K562 (cell line): Measurements from ENCODE around the gene NDUFS3. TPM values are rescaled to one million over a fixed set of nuclear protein-coding genes. Genes with fewer than 3 reads are reported as not detected.
"Not testable (repeated sequence)": the region's sequence is repeated elsewhere in the genome, so short reads cannot be mapped to it uniquely, and the experiment has no call there.

ENCODE experiments used
- ATAC-seq: fragments of 200-7000 bp; cut with Tn5 transposase; 3 replicates; pipeline ENCODE4 v1.9.1; 2020; ENCODE audit warnings: moderate library complexity
- BruUV-seq: library from RNA; stranded (reverse); fragments of 400-500 nt; replicated peaks from 2 replicates; lab custom pipeline; 2021; lab: Mats Ljungman, UMichigan
- CTCF ChIA-PET: fragments of 300-600 bp; formaldehyde crosslinking; extraction: SDS; loops from one replicate; lab custom pipeline; 2021; ENCODE audit warnings: low intra/inter-chr PET ratio; lab: Yijun Ruan, JAX
- POLR2A ChIA-PET: fragments of 300-600, 350-650 bp; sonication (Branson Sonifier 250); formaldehyde crosslinking; extraction: SDS; loops from one replicate; lab custom pipeline; 2021; ENCODE audit warnings: antibody characterized with exemption, inconsistent platforms; lab: Yijun Ruan, JAX
- DNase-seq, 4 experiments: peaks; one replicate each; pipeline versions ENCODE4 v3.0.0 to v3.0.0-alpha.2; 2011 to 2018; ENCODE audit warnings: low spot score in 3 of 4, mixed read lengths in 3 of 4; ENCODE audit errors: extremely low read depth in 1 of 4
- FAIRE-seq: peaks from 2 replicates; lab custom pipeline; 2011; peaks lifted over from hg19 to GRCh38; lab: Jason Lieb, UNC
- H2AFZ ChIP-seq: 2 replicates; pipeline ENCODE4 v1.6.0; 2011; ENCODE audit warnings: low read depth, low read length, control low read depth, inconsistent platforms
- H3K27ac ChIP-seq: fragments of 200-600 bp; 3 replicates; pipeline ENCODE4 v1.8.0; 2011; ENCODE audit warnings: low read depth, mild to moderate bottlenecking, control low read depth, inconsistent platforms, low read length, moderate library complexity, mixed read lengths; ENCODE audit errors: extremely low read depth
- H3K27me3 ChIP-seq, 2 experiments: fragments of 300-600 bp in 1 of 2; 2 replicates in 1 of 2; 3 replicates in 1 of 2; pipeline versions ENCODE4 v1.6.0 to v1.8.0; 2011; ENCODE audit warnings: inconsistent platforms in 2 of 2, low read length in 2 of 2, mild to moderate bottlenecking in 1 of 2, mixed read lengths in 1 of 2, moderate library complexity in 1 of 2; ENCODE audit not compliant: control insufficient read depth in 2 of 2, insufficient read depth in 2 of 2
- H3K36me3 ChIP-seq: fragments of 300-600 bp; 3 replicates; pipeline ENCODE4 v1.8.0; 2011; ENCODE audit warnings: mild to moderate bottlenecking, low read length, inconsistent platforms; ENCODE audit not compliant: control insufficient read depth, insufficient read depth
- H3K4me1 ChIP-seq, 2 experiments: fragments of 200-600 bp in 1 of 2; replicated peaks in 1 of 2; 2 replicates in 1 of 2; 3 replicates in 1 of 2; pipeline versions ENCODE4 v1.5.1 to v1.8.0; 2011; ENCODE audit warnings: inconsistent platforms in 2 of 2, low read length in 2 of 2, mild to moderate bottlenecking in 1 of 2, mixed read lengths in 1 of 2, moderate library complexity in 1 of 2; ENCODE audit not compliant: control insufficient read depth in 2 of 2, insufficient read depth in 2 of 2
- H3K4me2 ChIP-seq: 2 replicates; pipeline ENCODE4 v1.6.1; 2011; ENCODE audit warnings: low read length, control low read depth, inconsistent platforms, mixed read lengths; ENCODE audit not compliant: insufficient read depth
- H3K4me3 ChIP-seq: fragments of 200-600 bp; sonication (generic), shearing (Covaris generic); 2 replicates; pipeline ENCODE4 v1.5.1; 2016; ENCODE audit warnings: control low read depth, inconsistent platforms
- H3K79me2 ChIP-seq: fragments of 200-600 bp; 3 replicates; pipeline ENCODE4 v1.8.0; 2011; ENCODE audit warnings: low read length, inconsistent platforms; ENCODE audit not compliant: control insufficient read depth, insufficient read depth
- H3K9ac ChIP-seq, 2 experiments: 2 replicates each; pipeline versions ENCODE4 v1.6.0 to v1.6.1; 2011; ENCODE audit warnings: low read depth in 2 of 2, low read length in 2 of 2, control low read depth in 1 of 2, inconsistent platforms in 1 of 2, mild to moderate bottlenecking in 1 of 2, mixed read lengths in 1 of 2; ENCODE audit not compliant: insufficient read depth in 1 of 2
- H3K9me1 ChIP-seq: one replicate; pipeline ENCODE4 v1.6.0; 2011; ENCODE audit warnings: inconsistent platforms, mild to moderate bottlenecking, low read length, moderate library complexity; ENCODE audit not compliant: control insufficient read depth, insufficient read depth
- H3K9me3 ChIP-seq: replicated peaks from 2 replicates; pipeline ENCODE4 v1.5.1; 2011; ENCODE audit warnings: low read depth, low read length, inconsistent platforms; ENCODE audit not compliant: control insufficient read depth, insufficient read depth
- H4K20me1 ChIP-seq: replicated peaks from 2 replicates; pipeline ENCODE4 v1.6.1; 2011; ENCODE audit warnings: low read length, inconsistent platforms, mixed read lengths; ENCODE audit not compliant: control insufficient read depth, insufficient read depth
- MAFG ChIP-seq: fragments of 450-650 bp; conservative IDR thresholded peaks from 2 replicates; pipeline ENCODE4 v1.6.1; 2016; ENCODE audit warnings: missing genetic modification characterization, missing compliant biosample characterization
- MAZ ChIP-seq, 2 experiments: fragments of 450-650 bp in 1 of 2; sonication (generic) in 1 of 2; formaldehyde crosslinking; IDR thresholded peaks in 1 of 2; conservative IDR thresholded peaks in 1 of 2; 2 replicates each; pipeline versions ENCODE4 v1.4.0 to v1.5.0; 2020; ENCODE audit warnings: mild to moderate bottlenecking in 1 of 2, missing genetic modification reagents in 1 of 2
- NR2F6 ChIP-seq: fragments of 450-650 bp; formaldehyde crosslinking; IDR thresholded peaks from 2 replicates; pipeline ENCODE4 v1.4.0; 2020; ENCODE audit warnings: mild to moderate bottlenecking
- ZNF384 ChIP-seq: IDR thresholded peaks from 2 replicates; pipeline ENCODE4 v1.6.1; 2012; ENCODE audit warnings: low read depth, low read length, improper control_type of control experiment
- ZNF639 ChIP-seq, 2 experiments: fragments of 200-800 bp in 1 of 2; sonication (Bioruptor generic) in 1 of 2; sonication (generic) in 1 of 2; formaldehyde crosslinking in 1 of 2; IDR thresholded peaks in 1 of 2; conservative IDR thresholded peaks in 1 of 2; 2 replicates each; pipeline versions ENCODE4 v1.5.0 to v1.6.1; 2016 to 2020; ENCODE audit warnings: missing compliant biosample characterization in 1 of 2, missing genetic modification characterization in 1 of 2, missing genetic modification reagents in 1 of 2
- WGBS: fragments of 100-300 bp; shearing (Covaris generic); methylation state at CpG from one replicate; pipeline ENCODE4 v1.1.6; 2016; ENCODE audit warnings: low coverage, mixed read lengths; ENCODE audit not compliant: insufficient coverage; ENCODE audit errors: missing lambda C conversion rate; 5-methylcytosine and 5-hydroxymethylcytosine counted together
- in situ Hi-C: fragments of 300-500 bp; cut with MboI; formaldehyde crosslinking; loops from 4 replicates; pipeline ENCODE4 v1.15.0; 2018; ENCODE audit warnings: inconsistent platforms, mixed read lengths
- intact Hi-C: fragments of 100-400 bp; cut with micrococcal nuclease; formaldehyde crosslinking; loops from 2 replicates; pipeline ENCODE4 v1.14.2; 2022
- polyA plus RNA-seq, 8 experiments: library from polyadenylated mRNA; depleted of rRNA in 4 of 8; stranded (reverse) in 5 of 8; unstranded in 3 of 8; fragments of >200 nt; fragmentation: Nextera tagmentation in 2 of 8; fragmentation: Illumina TruSeq in 1 of 8; extraction: Ambion mirVana in 2 of 8; extraction: Trizol in 1 of 8; gene quantifications; 2 replicates each; pipeline versions ENCODE4 v1.2.1 to v1.2.3, GENCODE V29; 2011 to 2014; ENCODE audit warnings: inconsistent platforms in 1 of 8, missing spikeins in 1 of 8
- total RNA-seq, 7 experiments: library from RNA; depleted of rRNA in 6 of 7; stranded (reverse); fragments of >200 nt in 6 of 7; fragmentation: Illumina TruSeq in 2 of 7; extraction: Trizol in 2 of 7; gene quantifications; 2 replicates each; pipeline versions ENCODE4 v1.2.1 to v1.2.3, GENCODE V29; 2011 to 2021; ENCODE audit warnings: low replicate concordance in 1 of 7

NDUFS3 gene
- total and polyA plus RNA-seq, 9 of the 15 experiments (the other 6 are each of a cell fraction or from before 2014, with no cell fraction given), result 38.7 to 341 (median 194) TPM

GRCh38 chr11:47530721-47531120 lies 48.2 kb upstream of the NDUFS3 start:
- 91% methylated on average over 9 of the region's 9 CpGs for WGBS
- H3K4me2 ChIP-seq, FAIRE-seq, H2AFZ ChIP-seq, H3K9me1 ChIP-seq, H3K9me3 ChIP-seq, H3K27me3 ChIP-seq, H3K36me3 ChIP-seq, ATAC-seq, DNase-seq, in situ Hi-C loops, H3K27ac ChIP-seq, BruUV-seq, H3K4me3 ChIP-seq, H3K9ac ChIP-seq, CTCF ChIA-PET, intact Hi-C loops, H3K4me1 ChIP-seq: not testable (repeated sequence)
- Histone ChIP-seq H4K20me1 (peaks cover 13% of the 10 kb centered on the region), H3K79me2 (peaks cover 98% of the 10 kb centered on the region)
- POLR2A ChIA-PET, result interaction anchor here (1.0 to 4.8 kb wide), 3 partner anchors 9 to 22 kb away, joined by 3 to 27 read pairs (median 3); partner anchors contain the start of gene CELF1

- Histone ChIP-seq H3K4me2 (no peak overlapping the region), H3K4me1 (peaks cover 4 to 5% of the 10 kb centered on the region in 2 experiments; a peak in 3 of 5 replicates), H2AFZ (no peak overlapping the region), H3K9me1 (no peaks in the 10 kb centered on the region), H3K4me3 (no peak overlapping the region), H4K20me1 (peaks cover 13% of the 10 kb centered on the region), H3K27ac (no peak overlapping the region), H3K9ac (no peak overlapping the region), H3K27me3 (no peaks in the 10 kb centered on the region), H3K36me3 (peaks cover 10% of the 10 kb centered on the region; the same call in 1 of the 3 replicates), H3K9me3 (no peaks in the 10 kb centered on the region), H3K79me2 (peaks cover 98% of the 10 kb centered on the region)
- in situ Hi-C loops, result no loop called here
- TSS peak; percentile 15 for BruUV-seq
- ChIA-PET CTCF (no interaction called here), POLR2A (interaction anchor here (0.6 to 4.8 kb wide), 3 partner anchors 8 to 15 kb away, joined by 3 to 27 read pairs (median 3); no protein-coding TSS in a partner anchor)
- DNase-seq (no peak), ATAC-seq (no peak), FAIRE-seq (no peak)
- 63% methylated on average over 3 of the region's 3 CpGs for WGBS
- intact Hi-C loops, result no loop called here
- TF ChIP-seq MAFG (tag), result no peak
- TF ChIP-seq ZNF639 (CRISPR knock-in tag; conservative IDR thresholded peaks at IDR 0.05 in 1 of 2, IDR thresholded peaks at IDR 0.05 in 1 of 2), result no peak
- TF ChIP-seq ZNF384, result no peak
- no peak for TF ChIP-seq NR2F6 (CRISPR knock-in tag)
- TF ChIP-seq MAZ (CRISPR knock-in tag; conservative IDR thresholded peaks at IDR 0.05 in 1 of 2, IDR thresholded peaks at IDR 0.05 in 1 of 2), result no peak
These were observed 47.2 kb upstream of the NDUFS3 start for GRCh38 chr11:47531666-47532065.
